OCI-LY1 (cell line): ENCODE results near the gene PPP2R2D.

ENCODE experiments used
- H2AFZ ChIP-seq: fragments of 200-600 bp; sonication (generic), shearing (Covaris generic); 2 replicates; pipeline ENCODE4 v1.6.0; 2014; ENCODE audit warnings: antibody characterized with exemption, mild to moderate bottlenecking, low read length
- H3F3A ChIP-seq: fragments of 200-600 bp; sonication (generic), shearing (Covaris generic); 2 replicates; pipeline ENCODE4 v1.6.0; 2014; ENCODE audit warnings: mild to moderate bottlenecking, antibody characterized with exemption, low read length, moderate library complexity; ENCODE audit not compliant: insufficient read depth
- H3K27ac ChIP-seq: fragments of 200-600 bp; sonication (generic); 2 replicates; pipeline ENCODE4 v1.5.1; 2014; ENCODE audit warnings: low read length, mixed run types, mild to moderate bottlenecking, low read depth; ENCODE audit not compliant: poor library complexity, severe bottlenecking
- H3K27me3 ChIP-seq: fragments of 200-600 bp; sonication (generic); 2 replicates; pipeline ENCODE4 v1.6.0; 2014; ENCODE audit warnings: antibody characterized with exemption, mild to moderate bottlenecking, low read length, moderate library complexity; ENCODE audit not compliant: insufficient read depth
- H3K36me3 ChIP-seq: fragments of 200-600 bp; sonication (generic); 2 replicates; pipeline ENCODE4 v1.6.1; 2014; ENCODE audit warnings: mild to moderate bottlenecking, antibody characterized with exemption, low read length, moderate library complexity, mixed read lengths; ENCODE audit not compliant: insufficient read depth
- H3K4me1 ChIP-seq: fragments of 200-600 bp; sonication (generic); 2 replicates; pipeline ENCODE4 v1.5.1; 2014; ENCODE audit warnings: mild to moderate bottlenecking, low read length, moderate library complexity; ENCODE audit not compliant: insufficient read depth, severe bottlenecking
- H3K4me2 ChIP-seq: fragments of 200-600 bp; sonication (generic), shearing (Covaris generic); 2 replicates; pipeline ENCODE4 v1.6.1; 2014; ENCODE audit warnings: low read length
- H3K4me3 ChIP-seq: fragments of 200-600 bp; sonication (generic); 2 replicates; pipeline ENCODE4 v1.5.1; 2014; ENCODE audit warnings: low read length, low read depth, mild to moderate bottlenecking, mixed read lengths; ENCODE audit not compliant: poor library complexity, severe bottlenecking
- H3K79me2 ChIP-seq: fragments of 200-600 bp; shearing (Covaris generic); 2 replicates; pipeline ENCODE4 v1.6.1; 2016; ENCODE audit warnings: mixed run types, low read length, mixed read lengths; ENCODE audit not compliant: insufficient read depth
- H3K9ac ChIP-seq: fragments of 200-600 bp; sonication (generic), shearing (Covaris generic); 2 replicates; pipeline ENCODE4 v1.6.1; 2014; ENCODE audit warnings: mild to moderate bottlenecking, low read length, mixed read lengths
- H3K9me2 ChIP-seq: fragments of 200-600 bp; sonication (generic), shearing (Covaris generic); 2 replicates; pipeline ENCODE4 v1.6.1; 2014; ENCODE audit warnings: low read depth, mild to moderate bottlenecking, low read length, mixed read lengths
- H3K9me3 ChIP-seq: fragments of 200-600 bp; shearing (Covaris generic); 2 replicates; pipeline ENCODE4 v1.6.1; 2014; ENCODE audit warnings: low read length, mixed read lengths
- H4K20me1 ChIP-seq: fragments of 200-600 bp; sonication (generic), shearing (Covaris generic); 2 replicates; pipeline ENCODE4 v1.6.0; 2016; ENCODE audit warnings: mild to moderate bottlenecking, low read length; ENCODE audit not compliant: insufficient read depth
- CTCF ChIP-seq: fragments of 200-600 bp; sonication (generic), shearing (Covaris generic); IDR thresholded peaks from 2 replicates; pipeline ENCODE4 v1.5.1; 2017; ENCODE audit warnings: mild to moderate bottlenecking, antibody characterized with exemption, low read length, moderate library complexity, mixed read lengths
- EZH2 ChIP-seq: fragments of 200-600 bp; sonication (generic), shearing (Covaris generic); IDR thresholded peaks from 2 replicates; pipeline ENCODE4 v1.8.0; 2017; ENCODE audit warnings: borderline replicate concordance, mixed run types, mild to moderate bottlenecking, antibody characterized with exemption, low read length, moderate library complexity, mixed read lengths

PPP2R2D gene

GRCh38 chr10:131910663-131911314 is 10.0 kb downstream of the PPP2R2D start:
- Histone ChIP-seq H3K27ac (no peak overlapping the region), H3K36me3 (peaks cover 31% of the 10 kb centered on the region), H3K9me2 (no peaks in the 10 kb centered on the region), H3K79me2 (peaks cover 85% of the 10 kb centered on the region), H3K4me2 (no peak overlapping the region), H3K27me3 (no peaks in the 10 kb centered on the region), H2AFZ (no peak overlapping the region), H4K20me1 (no peaks in the 10 kb centered on the region), H3K9me3 (no peaks in the 10 kb centered on the region), H3F3A (no peaks in the 10 kb centered on the region), H3K4me3 (no peak overlapping the region), H3K9ac (no peak overlapping the region), H3K4me1 (peaks cover 18% of the 10 kb centered on the region)
- TF ChIP-seq EZH2 (no peak), CTCF (no peak)

GRCh38 chr10:131911451-131911850 is 10.6 kb downstream of the PPP2R2D start:
- H3K4me1 ChIP-seq, result peaks cover 13% of the 10 kb centered on the region
- TF ChIP-seq EZH2 (no peak), CTCF (no peak)
- no peak overlapping the region for H3K4me2 ChIP-seq
- no peak overlapping the region for H2AFZ ChIP-seq
- H3K36me3 ChIP-seq, result peaks cover 25% of the 10 kb centered on the region
- no peak overlapping the region for H3K9ac ChIP-seq
- H4K20me1 ChIP-seq, result no peaks in the 10 kb centered on the region
- H3F3A ChIP-seq, result no peaks in the 10 kb centered on the region
- H3K27me3 ChIP-seq, result no peaks in the 10 kb centered on the region
- H3K9me2 ChIP-seq, result no peaks in the 10 kb centered on the region
- no peak overlapping the region for H3K27ac ChIP-seq
- no peaks in the 10 kb centered on the region for H3K9me3 ChIP-seq
- no peak overlapping the region for H3K4me3 ChIP-seq
- H3K79me2 ChIP-seq, result peaks cover 83% of the 10 kb centered on the region

- Histone ChIP-seq H3K27ac (no peak overlapping the region), H3K4me3 (no peak overlapping the region), H3K27me3 (no peaks in the 10 kb centered on the region), H2AFZ (no peak overlapping the region), H3K9ac (no peak overlapping the region), H3K9me2 (no peaks in the 10 kb centered on the region), H3F3A (no peaks in the 10 kb centered on the region), H3K4me2 (no peak overlapping the region), H3K4me1 (peaks cover 13% of the 10 kb centered on the region), H3K36me3 (peaks cover 24% of the 10 kb centered on the region), H4K20me1 (no peaks in the 10 kb centered on the region), H3K9me3 (no peaks in the 10 kb centered on the region), H3K79me2 (peaks cover 79% of the 10 kb centered on the region)
- TF ChIP-seq EZH2, result no peak
- TF ChIP-seq CTCF, result no peak
Observed at GRCh38 chr10:131912620-131913019, 11.8 kb downstream of the PPP2R2D start.
